Uterus (tissue), 4 donors: ENCODE data around the gene SAE1. TPM values are rescaled to one million over a fixed set of nuclear protein-coding genes. Genes with fewer than 3 reads are reported as not detected.

Source experiments
- DNase-seq, 2 donors: peaks; one replicate each; pipeline ENCODE4 v3.0.0-alpha.2; 2019 to 2020
- H3K27ac ChIP-seq, 2 donors: fragments of 200-600 bp; sonication (generic); 1 replicate in 1 of 2; 2 replicates in 1 of 2; pipeline ENCODE4 v1.5.1; 2016 to 2018
- H3K27me3 ChIP-seq, 2 donors: fragments of 200-600 bp; sonication (generic); one replicate each; pipeline ENCODE4 v1.5.1; 2018 to 2019; ENCODE audit warnings: control low read depth in 1 of 2
- H3K36me3 ChIP-seq, 2 donors: fragments of 200-600 bp; sonication (generic); one replicate each; pipeline ENCODE4 v1.5.1; 2019; ENCODE audit warnings: control low read depth in 1 of 2
- H3K4me1 ChIP-seq, 2 donors: fragments of 200-600 bp; sonication (generic); one replicate each; pipeline ENCODE4 v1.5.1; 2018 to 2019; ENCODE audit warnings: control low read depth in 1 of 2
- H3K4me3 ChIP-seq, 2 donors: fragments of 200-600 bp; sonication (generic); 1 replicate in 1 of 2; 2 replicates in 1 of 2; pipeline ENCODE4 v1.5.1; 2018 to 2019; ENCODE audit warnings: mild to moderate bottlenecking in 1 of 2
- H3K9me3 ChIP-seq, 2 donors: fragments of 200-600 bp; sonication (generic); one replicate each; pipeline ENCODE4 v1.5.1; 2019; ENCODE audit warnings: control low read depth in 1 of 2
- POLR2A ChIP-seq, 2 donors: fragments of 450-650 bp; IDR thresholded peaks; one replicate each; pipeline ENCODE4 v1.6.1; 2016; ENCODE audit warnings: antibody characterized with exemption in 2 of 2, mild to moderate bottlenecking in 1 of 2, moderate library complexity in 1 of 2
- intact Hi-C: fragments of 100-400 bp; cut with DNase I; formaldehyde crosslinking; loops from one replicate; pipeline ENCODE4 v1.15.1; 2023; ENCODE audit warnings: low total_unique reads
- total RNA-seq, 4 donors: library from RNA; depleted of rRNA in 3 of 4; stranded (reverse); fragments of >200 nt in 3 of 4; gene quantifications; one replicate each; pipeline versions ENCODE4 v1.1.0 to v1.2.4, GENCODE V29; 2014 to 2023
- TF ChIP-seq, protein P1 (sequence below), 4 experiments: fragments of 200-600 bp in 2 of 4; fragments of 450-650 bp in 2 of 4; sonication (generic) in 2 of 4; IDR thresholded peaks; one replicate each; pipeline ENCODE4 v1.5.1; 2016 to 2019; ENCODE audit warnings: antibody characterized with exemption in 4 of 4, mild to moderate bottlenecking in 2 of 4, moderate library complexity in 1 of 4
- donor health status: DM: yes; HTN: yes; CAD: no.

SAE1 gene
- total RNA-seq, 4 donors from 2014 or later, result 17.6 to 144 (median 45.6) TPM

GRCh38 chr19:47221890-47222289 is 91.3 kb downstream of the SAE1 start:
- Histone ChIP-seq H3K4me1 (no peaks in the 10 kb centered on the region), H3K27me3 (no peaks in the 10 kb centered on the region), H3K27ac (no peak overlapping the region), H3K4me3 (no peak overlapping the region), H3K36me3 (no peaks in the 10 kb centered on the region), H3K9me3 (no peaks in the 10 kb centered on the region)
- TF ChIP-seq POLR2A (IDR thresholded peaks at IDR 0.05), result no peak
- TF ChIP-seq, protein P1, sequence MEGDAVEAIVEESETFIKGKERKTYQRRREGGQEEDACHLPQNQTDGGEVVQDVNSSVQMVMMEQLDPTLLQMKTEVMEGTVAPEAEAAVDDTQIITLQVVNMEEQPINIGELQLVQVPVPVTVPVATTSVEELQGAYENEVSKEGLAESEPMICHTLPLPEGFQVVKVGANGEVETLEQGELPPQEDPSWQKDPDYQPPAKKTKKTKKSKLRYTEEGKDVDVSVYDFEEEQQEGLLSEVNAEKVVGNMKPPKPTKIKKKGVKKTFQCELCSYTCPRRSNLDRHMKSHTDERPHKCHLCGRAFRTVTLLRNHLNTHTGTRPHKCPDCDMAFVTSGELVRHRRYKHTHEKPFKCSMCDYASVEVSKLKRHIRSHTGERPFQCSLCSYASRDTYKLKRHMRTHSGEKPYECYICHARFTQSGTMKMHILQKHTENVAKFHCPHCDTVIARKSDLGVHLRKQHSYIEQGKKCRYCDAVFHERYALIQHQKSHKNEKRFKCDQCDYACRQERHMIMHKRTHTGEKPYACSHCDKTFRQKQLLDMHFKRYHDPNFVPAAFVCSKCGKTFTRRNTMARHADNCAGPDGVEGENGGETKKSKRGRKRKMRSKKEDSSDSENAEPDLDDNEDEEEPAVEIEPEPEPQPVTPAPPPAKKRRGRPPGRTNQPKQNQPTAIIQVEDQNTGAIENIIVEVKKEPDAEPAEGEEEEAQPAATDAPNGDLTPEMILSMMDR (IDR thresholded peaks at IDR 0.05), result no peak
- intact Hi-C loops, result no loop called here
- DNase-seq, result no peak

GRCh38 chr19:47225746-47226425 is 95.3 kb downstream of the SAE1 start:
- no peaks in the 10 kb centered on the region for H3K36me3 ChIP-seq
- H3K27me3 ChIP-seq, result no peaks in the 10 kb centered on the region
- H3K27ac ChIP-seq, result peak overlapping the region; percentile 98 to 99
- H3K4me1 ChIP-seq, result no peaks in the 10 kb centered on the region
- H3K9me3 ChIP-seq, result no peaks in the 10 kb centered on the region
- H3K4me3 ChIP-seq, result peak overlapping the region; percentile 34 to 100
- intact Hi-C loops, result no loop called here
- peak; percentile 89 to 92 for DNase-seq
- TF ChIP-seq, protein P1 (IDR thresholded peaks at IDR 0.05), result peak; percentile 14 to 75 (median 72)
- peak; percentile 100 for TF ChIP-seq POLR2A (IDR thresholded peaks at IDR 0.05)

DNA sequence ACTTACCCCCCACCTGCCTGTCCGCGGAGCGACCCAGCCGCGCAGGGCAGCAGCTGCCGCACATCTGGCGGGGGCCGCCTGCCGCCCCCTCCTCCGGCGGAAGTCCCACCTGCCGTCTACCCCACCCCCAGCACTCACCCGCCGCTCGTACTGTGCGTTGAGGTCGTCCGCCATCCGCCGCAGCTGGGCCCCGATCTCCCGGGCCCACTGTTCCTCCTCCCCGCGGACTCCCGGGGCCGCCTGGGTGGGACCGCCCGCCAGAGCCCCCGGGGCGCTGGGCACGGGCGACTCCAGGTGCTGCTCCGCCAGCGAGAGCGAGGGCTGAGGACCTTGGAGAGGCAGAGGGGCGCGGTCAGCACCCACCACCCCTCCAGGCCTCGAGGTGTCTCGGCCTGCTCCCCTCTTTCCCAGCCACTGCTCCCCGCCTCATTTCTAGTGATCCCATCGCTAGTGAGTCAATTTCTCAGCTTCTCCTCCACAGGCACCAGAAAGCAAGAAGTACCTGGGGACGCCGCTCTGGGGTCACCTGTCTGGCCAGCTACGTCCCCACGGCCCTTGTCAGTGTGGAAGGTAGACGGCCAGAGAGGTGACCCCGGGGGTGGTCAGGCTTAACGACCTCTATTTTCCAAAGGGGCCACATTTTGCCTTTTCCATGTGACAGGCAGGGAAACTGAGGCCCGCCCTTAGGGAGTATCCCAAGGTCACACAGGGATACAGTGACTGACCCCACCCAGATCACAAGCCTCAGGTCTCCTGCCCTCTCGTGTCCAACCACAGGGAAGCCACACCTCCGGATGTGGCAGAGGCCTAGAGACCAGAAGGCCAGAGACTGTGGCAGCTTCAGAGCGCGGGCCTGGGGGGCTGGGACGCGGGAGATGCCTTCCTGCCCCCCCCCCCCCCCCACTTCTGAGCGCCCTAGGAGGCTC is 96.1 kb downstream of the SAE1 start:
- Histone ChIP-seq H3K9me3 (no peaks in the 10 kb centered on the region), H3K4me3 (peak overlapping the region; percentile 34 to 100), H3K27me3 (no peaks in the 10 kb centered on the region), H3K27ac (peak overlapping the region; percentile 98 to 99), H3K4me1 (peaks cover 0 to 2% of the 10 kb centered on the region in 2 donors), H3K36me3 (no peaks in the 10 kb centered on the region)
- intact Hi-C loops, result no loop called here
- DNase-seq, result peak; percentile 75 to 82
- TF ChIP-seq, protein P1 (IDR thresholded peaks at IDR 0.05), result no peak
- peak; percentile 37 to 40 for TF ChIP-seq POLR2A (IDR thresholded peaks at IDR 0.05)

DNA sequence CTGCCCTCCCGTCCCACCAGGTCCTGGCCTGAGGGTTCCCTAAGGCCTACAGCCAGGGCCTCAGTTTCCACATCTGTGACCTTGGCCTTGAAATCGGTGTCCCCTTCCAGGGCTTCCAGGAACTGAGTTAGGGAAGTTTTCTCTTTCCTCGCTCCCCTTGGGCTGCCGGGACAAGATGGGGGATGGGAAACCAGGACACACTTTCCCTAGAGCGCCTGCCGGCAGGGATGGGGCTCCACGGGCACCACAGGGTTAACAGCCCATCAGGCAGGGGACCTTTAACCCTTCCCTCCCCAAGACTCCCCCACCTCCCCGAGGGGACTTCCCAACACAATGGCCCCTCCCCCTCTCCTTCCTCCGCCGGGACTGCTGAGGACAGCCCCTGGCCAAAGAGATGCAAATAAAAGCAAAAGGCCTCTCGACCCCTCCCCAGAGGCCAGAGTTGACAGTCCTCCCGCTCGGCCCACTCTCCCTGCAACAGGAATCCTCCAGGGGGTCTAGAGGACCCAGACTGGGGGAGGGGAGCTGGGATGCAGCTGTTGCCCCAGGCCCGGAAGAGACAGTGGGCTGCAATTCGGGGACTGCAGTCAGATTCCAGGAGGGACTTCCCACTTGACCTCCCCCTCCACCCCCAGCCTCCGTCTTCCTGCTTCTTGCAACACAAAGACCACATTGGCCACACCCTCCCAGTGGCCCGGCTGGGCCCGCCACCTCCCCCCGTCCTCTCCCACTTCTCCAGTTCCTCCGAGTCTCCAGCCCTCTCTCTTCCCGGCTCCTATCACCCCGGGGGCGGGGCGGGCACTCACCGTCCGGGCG is 96.9 kb downstream of the SAE1 start:
- DNase-seq, result peak; percentile 89 to 93
- H3K36me3 ChIP-seq, result no peaks in the 10 kb centered on the region
- no peaks in the 10 kb centered on the region for H3K9me3 ChIP-seq
- H3K4me1 ChIP-seq, result peaks cover 0 to 5% of the 10 kb centered on the region in 2 donors
- peak; percentile 43 to 69 for TF ChIP-seq POLR2A (IDR thresholded peaks at IDR 0.05)
- TF ChIP-seq, protein P1 (IDR thresholded peaks at IDR 0.05), result no peak
- peak overlapping the region; percentile 98 to 99 for H3K27ac ChIP-seq
- H3K4me3 ChIP-seq, result peak overlapping the region; percentile 24 to 100
- no peaks in the 10 kb centered on the region for H3K27me3 ChIP-seq
- intact Hi-C loops, result no loop called here
